CD4-positive, alpha-beta T cell treated with Interleukin-2 at 100 ng/mL for 4 hours (primary cell): Measurements from ENCODE around the gene IGFBP4.
"Not testable (repeated sequence)": the region's sequence is repeated elsewhere in the genome, so short reads cannot be mapped to it uniquely, and the experiment has no call there.

Experiments used
- DNase-seq: peaks from one replicate; pipeline ENCODE4 v3.0.0-alpha.2; 2020; ENCODE audit warnings: low spot score

Gene IGFBP4

DNA sequence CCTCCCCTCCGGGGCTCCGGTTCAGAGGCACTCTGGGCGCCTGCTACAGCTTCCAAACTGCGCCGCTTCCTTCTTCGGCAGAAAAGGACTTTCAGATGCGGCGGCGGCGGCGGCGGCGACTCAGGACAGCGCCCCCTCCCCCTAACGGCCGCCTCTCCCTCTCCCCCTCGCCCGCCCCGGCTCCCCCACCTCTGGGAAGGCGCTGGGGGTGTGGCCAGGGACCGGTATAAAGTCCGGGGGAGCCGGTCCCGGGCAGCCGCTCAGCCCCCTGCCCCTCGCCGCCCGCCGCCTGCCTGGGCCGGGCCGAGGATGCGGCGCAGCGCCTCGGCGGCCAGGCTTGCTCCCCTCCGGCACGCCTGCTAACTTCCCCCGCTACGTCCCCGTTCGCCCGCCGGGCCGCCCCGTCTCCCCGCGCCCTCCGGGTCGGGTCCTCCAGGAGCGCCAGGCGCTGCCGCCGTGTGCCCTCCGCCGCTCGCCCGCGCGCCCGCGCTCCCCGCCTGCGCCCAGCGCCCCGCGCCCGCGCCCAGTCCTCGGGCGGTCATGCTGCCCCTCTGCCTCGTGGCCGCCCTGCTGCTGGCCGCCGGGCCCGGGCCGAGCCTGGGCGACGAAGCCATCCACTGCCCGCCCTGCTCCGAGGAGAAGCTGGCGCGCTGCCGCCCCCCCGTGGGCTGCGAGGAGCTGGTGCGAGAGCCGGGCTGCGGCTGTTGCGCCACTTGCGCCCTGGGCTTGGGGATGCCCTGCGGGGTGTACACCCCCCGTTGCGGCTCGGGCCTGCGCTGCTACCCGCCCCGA is at the start of gene IGFBP4:
IGFBP4 (plus strand) TSS at position 255 of the 792 bp plus-strand sequence; CDS start at position 541, 286 bp downstream.
- DNase-seq = peak; percentile 67

DNA sequence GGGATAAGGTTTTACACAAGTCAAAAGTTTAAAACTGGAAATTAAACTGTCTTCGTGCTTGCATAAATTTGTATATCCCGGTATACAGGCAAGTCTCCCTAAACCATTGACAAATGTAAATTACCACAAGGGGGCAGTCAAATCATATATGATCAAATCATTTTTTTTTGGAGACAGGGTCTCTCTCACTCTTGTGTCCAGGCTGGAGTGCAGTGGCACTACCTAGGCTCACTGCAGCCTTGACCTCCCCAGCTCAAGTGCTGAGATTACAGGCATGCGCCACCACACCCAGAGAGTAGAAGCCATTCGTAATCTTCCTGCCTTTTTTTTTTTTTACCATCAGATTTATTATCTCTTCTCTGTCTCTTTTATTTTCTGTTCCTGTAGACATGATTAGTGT is 44.1 kb upstream of the IGFBP4 start:
- peak; percentile 49 for DNase-seq

DNA sequence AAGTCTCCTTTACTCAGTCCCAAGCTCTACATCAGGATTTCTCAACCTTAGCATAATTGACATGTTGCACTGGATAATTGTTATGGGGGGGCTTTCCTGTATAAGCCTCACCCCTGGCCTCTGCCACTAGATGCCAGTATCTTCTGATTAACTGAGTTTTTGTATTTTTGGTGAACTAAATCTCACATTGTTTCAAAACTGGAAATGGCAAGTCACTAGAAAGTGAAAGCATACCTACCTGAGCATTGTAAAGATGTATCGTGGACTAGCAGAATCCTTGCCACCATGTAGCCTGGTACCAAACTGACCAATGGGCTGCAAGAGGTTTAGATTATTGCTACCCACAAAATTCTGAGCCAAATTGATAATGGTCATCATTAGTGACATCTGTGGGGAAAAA is 40.6 kb upstream of the IGFBP4 start:
- peak; percentile 13 for DNase-seq

DNA sequence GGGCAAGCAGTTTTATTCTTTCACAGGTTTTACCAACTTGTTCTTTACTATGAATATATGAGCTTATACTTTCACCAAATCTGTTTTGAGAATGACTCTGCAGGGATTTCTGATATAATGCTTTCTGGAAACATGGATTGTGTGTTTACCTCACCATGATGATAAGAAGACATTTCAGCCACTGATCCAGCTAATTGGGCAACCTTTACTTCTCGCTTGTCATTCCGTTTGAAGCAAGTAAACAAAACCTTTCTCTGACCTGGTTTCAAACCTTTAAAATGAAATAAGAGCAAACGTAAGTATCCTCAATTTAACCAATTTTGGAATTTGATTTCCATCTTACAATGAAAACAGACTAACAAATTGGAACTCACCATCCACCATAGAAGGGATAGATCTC is 39.2 kb upstream of the IGFBP4 start:
- DNase-seq = no peak

DNA sequence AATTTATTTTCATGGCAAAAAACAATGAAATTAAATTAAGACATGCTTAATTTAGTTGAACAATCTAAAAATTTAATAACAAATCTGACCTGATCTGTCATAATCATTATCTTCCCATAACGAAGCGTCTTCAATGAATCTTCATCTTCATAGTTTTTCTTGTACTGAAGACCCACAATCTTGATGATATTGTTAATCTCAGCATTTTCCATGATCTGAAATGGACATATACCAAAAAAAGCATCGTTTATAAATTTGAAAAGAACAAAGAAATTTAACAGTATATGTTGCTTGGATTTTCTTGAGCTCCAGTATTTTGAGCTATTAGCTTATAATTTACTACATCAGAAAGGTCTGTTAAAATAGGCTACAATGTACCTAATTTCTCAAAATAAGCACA is 35.8 kb upstream of the IGFBP4 start:
- no peak for DNase-seq

DNA sequence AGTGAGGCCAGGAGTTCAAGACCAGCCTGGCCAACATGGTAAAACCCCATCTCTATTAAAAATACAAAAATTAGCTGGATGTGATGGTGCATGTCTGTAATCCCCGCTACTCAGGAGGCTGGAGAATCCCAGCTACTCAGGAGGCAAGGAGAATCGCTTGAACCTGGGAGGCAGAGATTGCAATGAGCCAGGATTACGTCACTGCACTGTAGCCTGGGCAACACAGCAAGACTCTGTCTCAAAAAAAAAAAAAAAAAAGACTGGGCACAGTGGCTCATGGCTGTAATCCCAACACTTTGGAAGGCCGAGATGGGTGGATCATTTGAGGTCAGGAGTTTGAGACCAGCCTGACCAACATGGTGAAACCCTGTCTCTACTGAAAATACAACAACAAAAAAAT is 33.7 kb upstream of the IGFBP4 start:
- not testable (repeated sequence) for DNase-seq

DNA sequence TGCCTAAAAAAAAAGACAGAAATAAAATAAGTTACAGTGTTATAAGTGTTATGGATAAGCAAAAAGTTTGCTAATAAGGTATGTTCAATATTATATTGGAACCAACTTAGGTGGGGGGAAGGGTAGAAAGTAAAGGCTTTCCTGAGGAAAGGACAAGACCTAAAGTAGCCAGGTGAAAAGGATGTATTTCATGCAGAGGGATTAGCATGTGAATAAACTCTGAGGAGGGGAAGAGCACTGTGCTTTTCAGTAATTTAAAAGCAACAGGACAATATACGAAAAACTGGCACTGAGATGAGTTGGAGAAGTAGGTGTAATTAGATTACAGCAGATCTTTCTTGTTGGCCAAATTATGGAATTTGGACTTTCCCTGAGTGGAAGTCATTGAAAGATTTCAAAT is 33.2 kb upstream of the IGFBP4 start:
- DNase-seq = no peak

DNA sequence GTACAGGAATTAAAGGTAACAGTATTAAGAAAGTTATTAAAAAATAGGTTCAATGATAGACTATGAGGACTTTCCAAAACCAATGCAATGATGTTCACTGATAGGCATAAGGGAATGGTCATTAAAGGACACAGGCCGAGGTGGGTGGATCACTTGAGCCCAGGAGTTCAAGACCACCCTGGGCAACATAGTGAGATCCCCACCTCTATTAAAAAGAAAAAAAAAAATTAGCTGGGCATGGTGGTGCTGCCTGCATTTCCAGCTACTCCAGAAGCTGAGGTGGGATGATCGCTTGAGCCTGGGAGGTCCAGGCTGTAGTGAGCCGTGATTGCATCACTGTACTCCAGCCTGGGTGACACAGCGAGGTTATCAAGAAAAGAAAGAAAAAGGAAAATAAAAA is 31.4 kb upstream of the IGFBP4 start:
- DNase-seq = no peak

DNA sequence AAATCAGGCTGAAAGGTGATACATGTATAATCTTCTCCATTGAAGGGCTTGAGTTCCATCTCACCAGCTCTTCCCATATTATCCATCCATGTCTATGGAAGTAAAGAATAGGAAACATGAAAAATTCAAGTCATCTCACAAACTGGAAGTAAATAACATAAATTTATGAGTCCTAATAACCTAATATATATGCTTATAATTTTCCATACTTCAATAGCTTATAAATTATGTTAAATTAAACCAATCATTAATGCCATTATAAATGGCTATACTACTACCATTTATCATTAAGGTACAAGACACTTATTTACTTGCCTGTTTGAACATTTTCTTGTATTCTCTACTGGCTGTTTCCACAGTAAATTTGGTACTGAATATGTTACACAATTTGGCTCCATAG is 30.4 kb upstream of the IGFBP4 start:
- no peak for DNase-seq

DNA sequence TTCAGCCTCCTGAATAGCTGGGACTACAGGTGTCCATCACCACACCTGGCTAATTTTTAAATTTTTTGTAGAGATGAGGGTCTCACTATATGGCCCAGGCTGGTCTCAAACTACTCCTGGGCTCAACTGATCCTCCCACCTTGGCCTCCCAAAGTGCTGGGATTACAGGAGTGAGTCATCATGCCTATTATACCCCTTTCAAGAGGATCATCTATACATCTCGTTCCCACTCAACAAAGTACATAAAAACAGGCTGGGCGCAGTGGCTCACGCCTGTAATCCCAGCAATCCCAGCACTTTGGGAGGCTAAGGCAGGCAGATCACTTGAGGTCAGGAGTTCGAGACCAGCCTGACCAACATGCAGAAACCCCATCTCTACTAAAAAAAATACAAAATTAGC is 28.9 kb upstream of the IGFBP4 start:
- not testable (repeated sequence) for DNase-seq

DNA sequence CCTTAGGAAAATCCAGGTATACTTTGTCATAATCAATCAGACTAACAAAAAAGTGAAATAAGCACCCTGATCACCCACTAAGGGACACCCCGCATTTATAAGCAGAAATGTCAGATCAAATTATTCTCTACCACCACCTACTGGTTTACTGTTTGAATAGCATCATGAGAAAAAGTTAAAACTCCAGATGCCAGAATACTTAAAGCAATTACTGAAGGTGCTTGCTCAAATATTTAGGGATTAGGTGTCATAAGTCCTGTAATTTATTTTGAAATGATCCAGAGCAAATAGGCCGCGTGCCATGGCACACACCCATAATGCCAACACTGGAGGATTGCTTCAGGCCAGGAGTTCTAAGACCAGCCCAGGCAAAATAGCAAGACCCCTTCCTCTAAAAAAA is 27.9 kb upstream of the IGFBP4 start:
- peak; percentile 67 for DNase-seq

DNA sequence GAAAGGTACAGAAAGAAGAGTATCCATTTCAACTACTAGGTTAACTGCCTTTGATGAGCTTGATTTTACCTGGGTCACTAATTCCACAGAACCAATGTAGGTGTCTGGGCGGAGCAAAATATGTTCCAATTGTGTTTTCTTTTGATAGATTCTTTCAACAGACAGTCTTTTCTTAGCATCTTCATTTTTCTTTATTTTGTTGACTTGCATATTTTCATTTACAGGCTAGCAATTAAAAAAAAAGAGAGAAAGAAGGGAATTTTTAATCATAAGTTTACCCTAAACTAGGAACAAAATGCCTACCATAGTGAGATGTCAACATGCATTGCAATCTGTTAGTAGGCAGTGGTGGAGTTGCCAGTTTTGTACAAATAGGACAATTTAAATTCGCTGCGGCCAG is 26.6 kb upstream of the IGFBP4 start:
- no peak for DNase-seq

DNA sequence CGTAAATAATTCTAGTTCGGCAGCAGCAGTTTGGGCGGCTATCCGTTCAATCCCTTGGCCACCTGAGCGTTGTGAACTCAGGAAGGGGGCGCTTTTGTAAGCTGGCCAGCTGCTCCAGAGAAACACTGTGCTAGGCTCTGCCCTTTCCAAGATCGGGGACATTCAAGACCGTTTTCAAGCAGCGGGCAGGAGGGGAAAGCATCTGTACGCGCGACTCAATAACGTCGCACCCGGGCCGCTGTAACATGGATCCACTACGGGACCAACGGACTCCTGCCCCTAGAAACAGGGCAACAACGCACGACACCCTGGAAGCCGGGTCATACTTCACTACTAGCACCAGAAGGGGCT is 26.0 kb upstream of the IGFBP4 start:
- DNase-seq = no peak

DNA sequence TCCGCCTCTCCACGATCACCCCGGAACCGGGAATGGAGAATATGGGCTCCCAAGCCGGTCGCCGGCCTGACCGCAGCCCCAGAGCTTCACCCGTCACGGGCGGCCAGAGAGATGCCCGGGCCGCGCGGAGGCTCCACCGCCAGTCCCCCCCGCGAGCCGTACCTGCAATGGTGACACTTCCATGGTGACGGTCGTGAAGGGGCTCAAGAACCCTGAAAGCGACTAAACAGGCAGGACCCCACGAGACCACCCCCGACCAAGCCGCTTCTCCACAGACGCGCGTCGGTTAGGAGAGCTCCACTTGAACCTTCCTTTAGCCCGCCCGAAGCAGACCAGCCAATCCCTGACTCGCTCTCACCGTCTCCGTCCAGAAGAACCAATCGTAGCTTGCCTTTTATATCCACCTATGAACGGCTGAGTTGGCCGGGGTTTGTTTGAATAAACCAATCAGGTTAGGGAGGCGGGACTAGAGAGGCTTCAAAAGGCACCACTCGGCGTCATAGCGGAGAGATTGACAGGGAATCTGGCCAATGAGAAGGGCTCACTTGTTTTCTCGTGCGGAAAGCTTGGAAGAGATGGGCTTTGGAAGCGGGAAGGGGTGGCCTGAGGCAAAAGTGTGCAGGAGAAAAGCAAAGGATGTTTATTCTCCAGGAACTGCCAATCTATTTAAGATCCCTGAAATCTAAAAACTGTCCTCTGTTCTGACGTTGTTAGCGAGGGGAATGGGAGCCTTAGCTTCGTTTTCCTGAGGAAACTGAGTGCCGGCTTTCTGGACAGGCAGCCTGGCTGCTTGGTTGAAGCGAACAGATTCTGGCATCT is 25.4 kb upstream of the IGFBP4 start, which contains the start of gene TOP2A:
TOP2A (minus strand) TSS at position 288 of the 819 bp plus-strand sequence; CDS start at position 183, 105 bp downstream.
- peak; percentile 99 for DNase-seq

DNA sequence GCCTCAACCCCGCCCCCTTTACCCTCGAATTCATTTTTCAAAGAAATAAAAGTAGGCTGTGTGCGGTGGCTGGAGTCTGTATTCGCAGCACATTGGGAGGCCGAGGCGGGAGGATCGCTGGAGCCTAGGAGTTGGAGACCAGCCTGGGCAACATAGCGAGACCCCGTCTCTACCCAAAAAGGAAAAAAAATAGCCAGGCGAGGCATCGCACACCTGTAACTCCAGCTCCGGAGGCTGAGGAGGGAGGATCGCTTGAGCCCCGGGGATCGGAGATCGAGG is 24.9 kb upstream of the IGFBP4 start:
- no peak for DNase-seq

DNA sequence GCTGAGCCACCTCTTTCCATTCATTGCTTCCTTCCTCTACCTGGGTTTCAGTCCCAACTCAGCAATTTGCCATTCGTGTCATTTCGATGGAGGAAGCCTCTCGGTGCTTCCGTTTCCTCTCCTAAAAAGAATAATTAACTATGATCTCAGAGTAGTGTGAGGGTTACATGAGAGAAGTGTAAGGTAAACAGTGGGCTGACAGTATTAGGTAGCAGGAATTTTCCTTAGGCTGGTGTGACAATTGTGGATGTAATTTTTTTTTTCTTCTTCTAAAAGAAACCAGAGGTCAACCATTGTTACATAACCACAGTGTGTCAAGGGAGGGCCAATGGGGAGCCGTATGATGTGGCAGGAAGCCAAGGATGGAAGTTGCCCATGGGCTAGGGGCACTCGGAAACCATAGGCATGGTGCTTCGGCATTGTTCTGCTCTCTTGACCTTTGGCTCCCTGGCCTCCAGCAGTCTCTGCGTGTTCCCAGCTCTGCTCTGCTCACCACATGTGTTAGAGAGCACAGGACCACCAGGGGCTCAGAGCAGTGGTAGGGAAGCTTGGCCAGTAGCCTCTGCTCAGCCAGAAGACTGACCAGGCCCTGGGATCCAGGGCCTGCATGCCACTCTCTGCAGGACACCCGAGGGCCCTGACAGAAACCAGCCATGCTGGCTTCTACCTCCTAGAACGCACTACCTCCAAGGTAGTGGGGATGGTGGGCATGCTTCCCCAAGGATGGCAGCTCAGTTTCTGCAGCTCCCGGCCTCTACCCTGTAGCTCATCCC is 23.5 kb upstream of the IGFBP4 start:
- DNase-seq = no peak

DNA sequence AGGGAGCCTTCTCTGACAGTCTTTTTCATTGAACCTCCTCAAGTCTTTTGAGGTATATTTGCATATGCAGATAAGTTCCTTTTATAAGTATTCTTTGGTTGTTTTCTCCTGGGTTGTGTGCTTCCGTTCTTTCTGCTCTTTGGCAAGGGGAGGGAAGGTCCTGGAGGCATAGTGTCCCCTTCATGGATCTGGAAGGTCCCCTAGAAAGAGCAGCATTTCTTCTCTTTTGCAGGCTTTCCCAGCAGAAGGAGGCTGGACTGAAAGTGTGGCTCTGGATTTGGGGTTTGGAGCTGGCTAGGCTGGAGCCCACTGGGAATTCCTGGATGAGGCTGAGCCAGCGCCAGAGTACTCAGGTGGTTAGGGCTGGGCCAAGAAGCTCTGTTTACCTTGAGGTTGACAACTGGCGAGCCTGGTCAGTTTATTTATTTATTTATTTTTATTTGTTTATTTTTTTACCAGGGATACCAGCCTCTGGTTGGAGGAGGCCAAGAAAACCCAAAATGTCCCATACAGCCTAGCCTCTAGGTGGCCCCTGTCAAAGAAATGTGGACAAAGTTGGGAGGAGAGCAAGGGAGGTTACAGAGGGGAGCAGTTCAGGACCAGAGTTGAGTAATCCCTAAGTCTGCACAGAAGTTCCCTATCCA is 20.1 kb upstream of the IGFBP4 start:
- no peak for DNase-seq

DNA sequence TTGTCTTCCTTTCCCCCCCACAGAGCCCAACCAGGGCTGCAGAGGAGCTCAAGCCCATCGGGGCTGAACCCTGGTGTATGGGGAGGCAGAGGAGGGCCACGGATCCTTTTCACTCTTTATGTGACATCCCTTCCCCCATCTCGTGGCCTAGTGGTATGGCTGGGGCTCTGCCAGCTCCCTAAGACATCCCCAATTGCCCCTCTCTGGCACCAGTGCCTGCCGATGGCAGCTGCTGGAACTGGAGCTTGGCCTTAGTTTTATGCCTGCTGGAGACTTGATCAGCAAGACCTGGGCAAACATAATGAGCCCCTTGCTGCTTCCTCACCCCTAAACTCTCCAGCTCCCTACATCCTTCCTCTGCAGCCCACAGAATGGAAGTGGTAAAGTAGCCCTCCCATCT is 17.5 kb upstream of the IGFBP4 start:
- no peak for DNase-seq

DNA sequence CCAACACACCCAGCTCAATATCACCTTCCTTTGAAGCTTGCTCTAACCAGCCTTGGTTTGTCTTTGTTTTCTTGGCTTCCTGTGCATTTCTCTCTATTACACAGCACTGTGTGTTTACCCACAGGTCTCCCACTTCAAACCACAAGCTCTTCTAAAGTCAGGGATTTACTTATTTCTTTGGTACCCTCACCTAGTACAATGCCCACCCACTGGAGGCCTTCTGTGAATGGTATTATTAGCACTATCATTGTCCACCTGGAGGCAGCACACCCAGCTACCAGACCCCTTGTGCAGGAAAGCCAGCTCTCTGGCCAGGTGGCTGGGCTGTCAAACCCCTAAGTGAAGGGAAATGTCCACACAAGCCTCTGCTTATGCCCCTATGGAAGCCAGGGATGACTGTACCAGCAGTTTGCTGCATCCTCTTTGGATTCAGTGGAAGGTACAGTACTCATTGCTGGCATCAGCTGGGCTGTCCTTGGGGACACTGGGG is 16.2 kb upstream of the IGFBP4 start:
- DNase-seq = peak; percentile 41

DNA sequence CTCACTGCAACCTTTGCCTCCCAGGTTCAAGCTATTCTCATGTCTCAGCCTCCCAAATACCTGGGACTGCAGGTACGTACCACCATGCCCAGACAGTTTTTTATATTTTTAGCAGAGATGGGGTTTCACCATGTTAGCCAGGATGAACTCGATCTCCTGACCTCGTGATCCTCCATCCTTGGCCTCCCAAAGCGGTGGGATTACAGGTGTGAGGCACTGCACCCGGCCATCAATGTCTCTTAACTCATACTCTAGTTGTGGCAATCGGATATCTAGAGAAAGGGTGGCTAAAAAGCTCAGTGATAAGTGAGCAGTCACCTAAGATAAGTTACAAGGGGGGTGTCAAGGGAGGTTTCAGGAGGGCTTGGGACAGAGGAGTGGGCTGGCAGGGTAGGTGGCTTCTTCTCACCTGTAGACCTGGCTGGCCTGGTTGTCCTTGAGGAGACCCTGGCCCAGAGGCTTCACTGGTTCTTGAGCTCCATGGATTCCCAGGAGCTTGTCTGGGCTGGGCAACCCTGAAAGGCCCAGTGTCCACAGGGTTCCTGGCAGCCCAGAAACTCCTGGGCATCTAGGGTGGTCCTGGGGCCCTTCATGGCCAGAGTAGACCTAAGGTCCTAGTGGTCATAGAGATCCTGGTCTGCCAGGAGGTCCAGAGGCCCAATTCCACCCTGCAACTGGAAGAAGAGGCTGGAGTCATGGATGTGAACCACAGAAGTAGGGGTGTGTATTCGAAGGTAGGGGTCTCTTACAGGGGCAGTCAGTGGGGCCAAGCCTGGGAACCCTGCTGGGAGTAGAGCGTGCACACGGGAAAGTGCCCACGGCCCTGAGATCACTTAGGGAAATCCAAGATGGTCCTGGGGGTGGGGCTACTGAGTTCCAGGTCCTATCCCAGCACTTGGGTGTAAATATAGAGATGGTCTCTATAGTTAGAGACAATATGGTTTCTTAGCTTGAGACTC is 12.7 kb upstream of the IGFBP4 start:
- DNase-seq = no peak

DNA sequence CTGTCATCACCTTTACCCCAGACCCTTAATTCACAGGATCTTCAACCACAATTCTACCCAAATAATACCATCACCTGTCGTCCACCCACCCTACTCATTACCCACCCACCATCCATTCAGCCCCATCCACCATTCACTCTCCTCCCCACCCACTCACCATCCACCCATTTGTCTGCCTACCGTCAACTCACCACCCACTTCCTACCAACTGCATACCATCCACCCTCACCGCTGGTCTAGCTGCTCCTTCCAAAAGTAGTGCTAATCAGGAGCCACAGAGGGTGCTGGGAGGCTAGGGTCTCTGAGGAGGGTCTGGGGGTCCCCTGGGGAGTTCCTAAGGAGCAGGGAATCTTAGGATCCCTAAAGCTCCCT is 12.0 kb upstream of the IGFBP4 start:
- no peak for DNase-seq
